Bone marrow (tissue), 2 donors: ENCODE data around the gene AZU1.
"Not testable (repeated sequence)": the region's sequence is repeated elsewhere in the genome, so short reads cannot be mapped to it uniquely, and the experiment has no call there.

Experiments used
- DNase-seq, 2 donors: peaks; one replicate each; lab custom pipeline; 2025; lab: John Stamatoyannopoulos, UW

Gene AZU1

DNA sequence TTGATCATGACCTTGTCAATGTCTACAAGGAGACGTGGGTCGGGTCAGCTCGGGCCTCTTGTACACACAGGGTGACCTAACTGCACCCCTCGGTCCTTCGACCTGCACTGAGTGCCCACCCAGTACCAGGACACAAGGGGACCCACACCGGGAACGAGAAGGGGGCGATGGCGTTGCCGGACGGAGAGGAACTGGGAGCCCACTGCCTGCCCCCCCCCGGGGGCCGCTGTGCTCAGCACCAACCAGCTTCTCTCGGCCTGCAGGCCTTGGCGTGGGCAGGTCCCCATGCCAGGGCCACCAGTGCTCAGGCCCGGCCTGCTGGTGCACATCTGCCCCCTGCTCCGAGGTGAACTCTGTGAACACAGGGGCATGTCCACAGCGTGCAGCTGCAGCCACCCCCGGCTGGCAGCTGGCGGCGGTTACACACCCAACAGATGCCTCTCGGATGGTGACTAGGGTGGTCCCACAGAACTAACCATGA is 46.0 kb downstream of the AZU1 start:
- no peak for DNase-seq

GRCh38 chr19:875265-875879 is 47.7 kb downstream of the AZU1 start:
- DNase-seq = no peak

DNA sequence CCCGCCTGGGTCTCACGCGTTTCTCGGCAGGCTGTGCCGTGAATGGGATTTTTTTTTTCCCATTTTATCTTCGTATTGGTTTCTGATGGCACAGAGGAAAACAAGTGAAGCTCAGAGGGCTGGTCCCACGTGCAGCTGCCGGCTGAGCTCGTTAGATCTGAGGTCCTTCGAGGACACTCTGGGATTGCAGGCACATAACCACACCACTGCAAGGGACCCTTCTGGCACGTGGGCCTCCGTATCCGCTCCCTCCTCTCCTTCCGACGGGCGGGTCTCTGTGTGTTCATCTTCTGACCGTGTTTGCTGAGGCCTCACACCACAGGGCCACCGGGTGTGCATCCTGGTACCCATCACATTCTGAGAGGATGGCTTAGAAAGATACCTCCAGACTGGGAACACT is 48.5 kb downstream of the AZU1 start:
- no peak for DNase-seq

GRCh38 chr19:876780-877314 is 49.2 kb downstream of the AZU1 start:
- DNase-seq = no peak

DNA sequence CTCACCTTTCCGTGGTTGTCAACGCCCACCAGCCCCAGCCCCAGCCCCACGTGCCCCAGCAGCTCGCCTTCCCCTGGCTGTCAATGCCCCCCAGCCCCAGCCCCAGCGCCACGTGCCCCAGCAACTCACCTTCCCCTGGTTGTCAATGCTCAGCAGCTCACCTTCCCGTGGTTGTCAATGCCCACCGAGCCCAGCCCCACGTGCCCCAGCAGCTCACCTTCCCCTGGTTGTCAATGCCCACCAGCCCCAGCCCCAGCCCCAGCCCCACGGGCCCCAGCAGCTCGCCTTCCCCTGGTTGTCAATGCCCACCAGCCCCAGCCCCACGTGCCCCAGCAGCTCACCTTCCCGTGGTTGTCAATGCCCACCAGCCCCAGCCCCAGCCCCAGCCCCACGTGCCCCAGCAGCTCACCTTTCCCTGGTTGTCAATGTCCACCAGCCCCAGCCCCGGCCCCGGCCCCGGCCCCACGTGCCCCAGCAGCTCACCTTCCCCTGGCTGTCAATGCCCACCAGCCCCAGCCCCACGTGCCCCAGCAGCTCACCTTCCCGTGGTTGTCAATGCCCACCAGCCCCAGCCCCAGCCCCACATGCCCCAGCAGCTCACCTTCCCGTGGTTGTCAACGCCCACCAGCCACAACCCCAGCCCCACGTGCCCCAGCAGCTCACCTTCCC is 50.5 kb downstream of the AZU1 start:
- not testable (repeated sequence) for DNase-seq

GRCh38 chr19:878751-879561 is 51.3 kb downstream of the AZU1 start:
- not testable (repeated sequence) for DNase-seq

DNA sequence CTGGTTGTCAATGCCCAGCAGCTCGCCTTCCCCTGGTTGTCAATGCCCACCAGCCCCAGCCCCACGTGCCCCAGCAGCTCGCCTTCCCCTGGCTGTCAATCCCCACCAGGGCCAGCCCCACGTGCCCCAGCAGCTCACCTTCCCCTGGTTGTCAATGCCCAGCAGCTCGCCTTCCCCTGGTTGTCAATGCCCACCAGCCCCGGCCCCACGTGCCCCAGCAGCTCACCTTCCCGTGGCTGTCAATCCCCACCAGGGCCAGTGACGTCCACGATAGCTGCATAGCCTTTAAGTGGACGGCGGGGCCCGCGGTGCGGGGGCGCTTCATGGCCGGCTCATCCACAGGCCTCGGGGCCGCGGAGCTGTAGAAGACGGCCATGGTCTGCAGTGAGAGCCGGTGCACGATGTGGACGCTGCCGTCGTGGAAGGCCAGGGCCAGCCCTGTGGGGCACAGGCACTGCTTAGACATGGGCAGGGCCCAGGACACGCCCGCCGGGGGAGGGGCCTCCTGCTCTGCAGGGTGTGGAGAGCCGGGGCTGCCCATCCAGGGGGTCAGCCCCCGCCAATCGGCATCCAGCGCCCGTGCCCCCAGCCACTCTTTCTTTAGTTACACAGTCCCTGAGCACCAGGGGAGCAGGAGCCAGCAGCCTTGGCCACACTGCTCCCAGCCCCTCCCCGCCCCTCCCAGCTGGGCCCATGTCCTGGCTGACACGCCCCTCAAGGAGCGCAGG is 52.2 kb downstream of the AZU1 start:
- DNase-seq = no peak
